GM19025 (cell line): ENCODE results near the gene DIPK1A.

Experiments used
- ATAC-seq: cut with Tn5 transposase; IDR thresholded peaks from one replicate; pipeline ENCODE4 v1.9.1; 2021; ENCODE audit warnings: mild to moderate bottlenecking, low read depth, moderate library complexity; ENCODE audit not compliant: unreplicated experiment

The DIPK1A gene

DNA sequence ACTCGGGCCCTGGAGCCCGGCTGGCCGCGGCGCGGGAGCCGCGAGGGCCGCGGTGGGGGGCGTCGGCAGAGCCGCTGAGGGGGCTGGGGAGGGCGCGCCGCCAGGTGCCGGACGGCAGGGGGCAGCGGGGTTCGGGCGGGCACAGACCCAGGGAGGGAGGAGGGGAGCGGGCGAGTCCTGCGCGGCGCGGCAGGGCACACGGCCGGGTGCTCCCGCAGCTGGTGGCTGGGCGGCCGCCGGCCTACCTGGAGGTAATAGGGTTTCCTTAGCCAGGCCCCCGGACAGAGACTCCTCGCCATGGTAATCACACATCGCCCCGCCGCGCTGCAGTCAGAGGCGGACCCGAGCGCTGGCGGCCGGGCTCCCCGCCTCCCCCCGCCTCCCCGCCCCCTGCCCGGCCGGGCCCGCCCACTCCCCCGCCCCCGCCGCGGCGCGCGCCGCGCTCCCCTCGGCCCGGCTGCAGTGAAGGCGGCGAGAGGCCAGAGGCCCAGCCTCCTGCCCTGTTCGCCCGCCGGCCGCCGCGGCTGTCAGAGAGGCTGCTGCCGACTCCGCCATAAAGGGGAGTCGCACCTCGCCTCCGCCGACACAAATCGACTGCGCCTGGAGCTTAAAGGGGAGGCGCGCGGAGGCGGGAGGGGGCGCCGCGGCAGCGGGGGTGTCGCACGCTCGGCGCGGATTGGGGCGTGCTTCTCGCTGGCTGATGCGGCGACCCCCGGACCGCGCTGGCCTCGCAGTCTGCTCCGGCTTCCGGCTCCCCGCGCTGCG lies at the start of gene DIPK1A:
Gene DIPK1A (minus strand): TSS at position 332 of the 765 bp plus-strand sequence. CDS start 33 bp downstream, at position 299.
- ATAC-seq = peak; percentile 55

- no peak for ATAC-seq
These were observed 46.8 kb upstream of the DIPK1A start for GRCh38 chr1:93007941-93008577.

DNA sequence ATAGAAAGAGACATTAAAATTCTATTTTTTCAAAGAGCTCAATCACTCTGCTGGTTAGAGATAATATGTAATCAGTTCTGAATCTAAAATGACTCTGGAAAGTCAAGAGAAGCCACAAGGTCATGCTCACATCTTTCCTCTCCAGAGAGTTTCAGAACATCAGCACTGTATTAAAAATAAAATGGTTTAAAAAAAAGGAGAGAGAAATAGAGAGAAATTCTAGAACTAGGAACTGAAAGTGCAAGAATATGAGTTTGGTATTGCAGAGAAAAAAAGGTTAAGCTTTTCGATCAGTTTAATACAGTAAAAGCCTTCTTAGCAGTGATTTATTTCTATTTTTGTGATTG lies 44.0 kb upstream of the DIPK1A start:
- no peak for ATAC-seq

GRCh38 chr1:93004566-93005251 lies 43.4 kb upstream of the DIPK1A start:
- ATAC-seq = no peak

- no peak for ATAC-seq
These were observed 42.7 kb upstream of the DIPK1A start for GRCh38 chr1:93003981-93004380.

- ATAC-seq = no peak
These were observed 41.5 kb upstream of the DIPK1A start for GRCh38 chr1:93002781-93003180.

- no peak for ATAC-seq
These were observed 40.6 kb upstream of the DIPK1A start for GRCh38 chr1:93001893-93002292.

GRCh38 chr1:93000751-93001175 lies 39.5 kb upstream of the DIPK1A start:
- no peak for ATAC-seq

- no peak for ATAC-seq
These were observed 39.0 kb upstream of the DIPK1A start for GRCh38 chr1:93000291-93000690.

- ATAC-seq = no peak
These were observed 37.6 kb upstream of the DIPK1A start for GRCh38 chr1:92998821-92999220.

DNA sequence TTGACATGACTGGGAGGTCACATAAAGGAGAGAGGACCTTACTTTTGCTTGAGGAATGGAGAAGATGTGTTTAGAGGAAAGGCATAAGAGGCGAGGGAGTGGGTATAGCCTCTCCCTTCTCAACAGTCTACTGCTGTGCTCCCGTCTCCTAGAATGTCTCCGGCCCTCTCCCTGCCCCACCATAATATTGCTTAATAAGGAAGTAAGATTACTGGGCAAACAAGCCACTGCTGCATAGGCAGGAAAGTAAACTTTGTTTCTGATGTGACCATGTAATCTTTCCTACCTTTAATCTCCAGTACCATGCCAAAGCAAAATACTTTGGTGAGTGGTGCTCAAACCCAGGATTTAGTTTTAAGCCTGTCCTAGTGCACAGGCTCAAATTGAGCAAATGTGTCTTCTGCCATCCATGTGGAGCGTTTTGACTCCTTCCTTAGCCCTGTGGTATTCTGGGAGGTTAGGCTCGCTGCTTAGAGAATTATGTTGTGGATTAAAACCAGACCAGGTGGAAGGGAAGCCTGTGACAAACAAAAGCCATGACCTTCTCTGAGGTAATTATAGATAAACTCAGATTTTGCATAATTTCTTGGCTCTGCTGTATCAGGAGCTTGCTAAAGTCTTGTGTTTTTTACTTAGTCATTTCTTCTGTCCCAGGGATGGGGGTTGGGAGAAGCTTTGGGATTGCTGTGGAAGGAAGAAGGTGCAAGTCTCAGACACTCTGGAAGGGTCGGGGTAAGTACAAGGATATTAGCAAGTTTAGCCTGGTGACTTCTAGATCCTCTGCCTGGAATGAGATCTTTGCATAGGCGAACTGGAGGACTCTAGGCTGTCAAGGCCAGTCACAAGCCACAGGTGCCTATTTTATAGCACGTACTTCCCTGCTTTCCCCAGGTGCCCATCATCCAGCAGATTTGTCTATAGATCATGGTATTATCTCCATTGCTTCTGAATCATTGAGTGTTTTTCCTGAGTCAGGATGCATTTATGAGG lies 34.5 kb upstream of the DIPK1A start:
- no peak for ATAC-seq

- ATAC-seq = peak; percentile 80
These were observed 32.9 kb upstream of the DIPK1A start for GRCh38 chr1:92994105-92994712.

DNA sequence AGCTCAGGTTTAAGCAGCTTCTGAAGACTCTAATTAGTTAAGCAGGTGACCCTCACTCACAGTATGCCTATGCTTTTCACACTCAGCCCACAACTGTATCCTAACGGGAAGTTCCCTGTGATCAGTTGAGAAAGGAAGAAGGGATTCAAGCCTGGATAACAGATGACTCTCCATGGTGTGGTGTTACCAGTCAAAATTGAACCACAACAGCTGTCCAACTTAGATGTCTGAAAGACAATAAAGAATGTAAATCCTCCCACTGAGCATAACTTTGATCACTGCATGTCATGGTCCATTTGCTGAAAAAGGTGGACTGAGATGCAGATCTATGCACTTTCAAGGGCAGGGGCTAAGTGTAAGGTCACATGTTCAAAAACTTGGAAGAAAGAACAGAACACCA lies 32.3 kb upstream of the DIPK1A start:
- ATAC-seq = no peak

GRCh38 chr1:92992877-92993276 lies 31.6 kb upstream of the DIPK1A start:
- ATAC-seq = no peak

DNA sequence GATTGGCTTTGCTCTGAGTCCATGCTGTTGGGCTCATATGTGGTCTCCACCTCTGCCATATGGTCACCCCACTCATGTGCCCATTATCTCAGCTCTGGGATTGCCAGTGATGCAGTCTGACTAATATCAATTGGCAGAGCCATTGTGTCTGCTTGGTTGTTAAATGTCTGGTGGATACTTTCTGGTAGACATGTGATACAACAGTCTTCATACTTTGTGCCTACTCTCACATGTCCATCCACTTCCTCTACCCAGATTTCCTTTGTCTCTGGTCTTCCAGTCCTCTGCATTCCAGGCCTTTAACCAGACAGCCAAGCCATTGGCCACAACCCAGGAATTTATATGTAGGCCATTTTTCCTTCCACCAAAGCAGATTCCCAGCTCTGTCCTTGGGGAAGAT lies 30.8 kb upstream of the DIPK1A start:
- ATAC-seq = no peak

- ATAC-seq = no peak
These were observed 29.6 kb upstream of the DIPK1A start for GRCh38 chr1:92990828-92991227.

- ATAC-seq = no peak
These were observed 28.8 kb upstream of the DIPK1A start for GRCh38 chr1:92989936-92990583.

DNA sequence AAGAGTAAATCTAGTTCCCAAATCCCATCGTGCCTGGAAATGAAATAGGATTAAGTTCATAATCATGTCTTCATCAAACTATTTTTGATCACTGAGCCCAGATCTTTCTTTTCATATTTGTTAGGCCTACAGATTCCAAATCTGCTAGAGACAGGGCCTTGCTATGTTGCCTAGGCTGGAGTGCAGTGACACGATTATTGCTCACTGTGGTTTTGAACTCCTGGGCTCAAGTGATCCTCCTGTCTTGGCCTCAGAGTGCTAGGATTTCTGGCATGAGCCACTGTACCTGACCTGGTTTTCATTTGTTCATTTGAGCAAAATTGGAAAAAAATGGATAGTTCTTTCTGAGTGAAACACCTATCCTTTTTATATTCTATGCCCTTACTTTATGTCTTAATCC lies 28.0 kb upstream of the DIPK1A start:
- ATAC-seq = no peak

GRCh38 chr1:92987462-92987861 lies 26.2 kb upstream of the DIPK1A start:
- no peak for ATAC-seq

DNA sequence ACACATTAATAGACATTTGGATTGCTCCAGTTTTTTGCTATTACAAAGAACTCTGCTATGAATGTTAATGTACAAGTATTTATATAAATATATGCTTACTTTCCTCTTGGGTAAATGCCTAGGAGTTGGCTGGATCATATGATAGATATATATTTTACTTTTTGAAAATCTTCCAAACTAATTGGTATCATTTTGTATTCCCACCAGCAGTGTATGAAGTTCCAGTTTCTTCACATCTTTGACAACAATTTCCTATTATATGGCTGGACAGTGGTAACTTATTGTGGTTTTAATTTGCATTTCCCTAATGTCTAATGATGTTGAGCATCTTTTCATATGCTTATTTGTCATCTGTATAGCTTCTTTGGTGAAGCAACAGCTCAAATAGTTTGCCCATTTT lies 23.8 kb upstream of the DIPK1A start:
- ATAC-seq = no peak
